HG03378 (cell line): ENCODE data around the gene NR2C2.
"Not testable (repeated sequence)": the region's sequence is repeated elsewhere in the genome, so short reads cannot be mapped to it uniquely, and the experiment has no call there.

Experiments used
- ATAC-seq: cut with Tn5 transposase; IDR thresholded peaks from one replicate; pipeline ENCODE4 v1.9.1; 2021; ENCODE audit warnings: mild to moderate bottlenecking, moderate library complexity; ENCODE audit not compliant: unreplicated experiment

The NR2C2 gene

DNA sequence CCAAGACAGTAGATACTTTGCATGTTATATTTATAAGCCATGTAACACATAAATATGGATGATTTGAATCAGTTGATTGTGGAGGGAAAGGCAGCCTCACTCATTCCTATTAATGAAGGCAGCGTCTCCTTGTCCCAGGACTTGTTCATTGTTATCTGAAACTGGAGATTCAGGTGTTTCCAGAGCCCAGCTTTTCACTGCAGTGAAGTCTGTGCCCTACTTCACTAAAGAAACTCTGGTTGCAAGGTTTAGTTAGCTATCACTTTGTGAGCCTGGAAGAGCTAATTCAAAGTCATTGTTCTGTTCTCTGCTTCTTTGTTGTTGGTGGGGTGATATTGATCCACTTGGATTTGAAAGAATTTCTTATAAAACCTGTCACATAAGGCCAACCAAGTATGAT is 9.8 kb downstream of the NR2C2 start:
- ATAC-seq = no peak

DNA sequence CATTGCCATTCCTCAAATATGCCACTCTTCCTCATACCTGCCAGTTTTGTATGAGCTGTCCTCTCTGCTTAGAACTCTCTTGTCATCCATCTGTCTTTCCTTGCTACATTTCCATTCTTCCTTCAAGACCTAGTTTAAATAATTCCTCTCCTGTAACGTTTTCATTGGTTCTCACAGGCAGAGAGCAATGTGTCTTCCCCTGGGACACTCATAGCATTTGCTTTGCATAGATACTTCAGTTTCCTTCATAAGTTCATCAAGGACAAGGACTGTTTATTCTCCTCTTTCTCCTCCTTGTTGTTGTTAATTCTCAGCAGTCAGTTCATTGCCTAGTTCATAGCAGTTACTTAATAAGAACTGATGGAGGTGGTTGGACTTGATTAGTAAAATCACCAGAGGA is 10.5 kb downstream of the NR2C2 start:
- ATAC-seq = no peak

DNA sequence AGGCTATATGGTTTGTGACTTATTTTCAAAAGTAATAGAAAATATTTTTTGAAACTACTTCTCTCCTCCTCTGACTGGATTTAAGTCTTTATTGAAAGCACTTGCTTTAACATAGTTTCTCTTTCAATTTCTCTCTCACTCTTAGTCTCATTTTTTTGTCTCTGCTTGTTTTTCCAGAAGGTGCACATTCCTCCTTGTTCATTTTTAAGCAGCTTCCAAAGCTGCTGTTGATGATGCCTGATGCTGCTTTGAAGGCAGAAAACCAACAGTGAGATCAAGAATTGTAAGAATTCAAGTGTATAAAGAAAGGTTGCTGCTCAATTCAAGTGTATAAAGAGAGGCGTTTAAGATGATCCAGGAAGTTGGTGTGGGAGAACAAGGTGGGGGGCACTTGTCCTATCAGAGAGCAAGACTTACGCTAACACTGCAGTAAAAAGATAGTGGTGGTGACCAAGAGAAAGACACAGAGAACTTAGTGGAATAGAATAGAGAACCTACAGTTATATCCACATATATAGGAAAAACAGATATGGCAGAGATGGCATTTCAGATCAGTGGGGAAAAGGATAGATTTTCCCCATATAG is 12.1 kb downstream of the NR2C2 start:
- peak; percentile 61 for ATAC-seq

DNA sequence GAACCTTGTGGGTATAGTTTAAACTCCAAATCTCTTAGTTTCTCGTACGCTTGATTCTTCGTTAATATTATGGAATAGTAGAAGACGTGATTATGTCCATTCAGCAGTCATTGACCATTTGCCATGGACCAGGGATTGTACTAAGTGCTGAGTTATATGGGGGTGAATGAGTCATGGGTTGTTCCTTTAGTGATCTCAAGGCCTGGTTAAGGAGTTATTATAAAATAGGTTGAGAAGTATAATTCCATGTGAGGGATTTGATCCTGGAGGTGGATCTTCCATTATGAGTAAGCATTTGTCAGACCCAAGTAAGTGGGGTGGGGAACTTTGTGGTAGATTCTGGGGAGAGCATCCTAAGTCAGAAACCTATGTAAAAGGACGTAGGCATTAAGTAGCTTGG is 15.4 kb downstream of the NR2C2 start:
- ATAC-seq = no peak

DNA sequence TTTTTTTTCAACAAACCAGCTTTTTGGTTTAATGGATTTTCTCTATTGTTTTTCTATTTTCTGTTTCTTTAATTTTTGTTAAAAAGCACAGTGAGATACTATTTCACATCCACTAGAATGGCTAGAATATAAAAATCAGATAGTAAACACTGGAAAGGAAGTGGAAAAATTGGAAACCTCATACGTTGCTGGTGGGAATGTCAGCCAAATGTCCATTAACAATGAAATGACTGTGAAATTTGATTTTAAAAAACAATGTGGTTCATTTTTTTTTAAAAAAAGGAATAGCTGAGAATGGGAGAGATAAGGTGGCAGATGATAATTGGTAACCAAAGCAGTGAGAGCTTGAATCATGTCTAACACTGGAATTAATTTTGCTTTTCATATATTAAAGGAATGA is 19.9 kb downstream of the NR2C2 start:
- no peak for ATAC-seq

DNA sequence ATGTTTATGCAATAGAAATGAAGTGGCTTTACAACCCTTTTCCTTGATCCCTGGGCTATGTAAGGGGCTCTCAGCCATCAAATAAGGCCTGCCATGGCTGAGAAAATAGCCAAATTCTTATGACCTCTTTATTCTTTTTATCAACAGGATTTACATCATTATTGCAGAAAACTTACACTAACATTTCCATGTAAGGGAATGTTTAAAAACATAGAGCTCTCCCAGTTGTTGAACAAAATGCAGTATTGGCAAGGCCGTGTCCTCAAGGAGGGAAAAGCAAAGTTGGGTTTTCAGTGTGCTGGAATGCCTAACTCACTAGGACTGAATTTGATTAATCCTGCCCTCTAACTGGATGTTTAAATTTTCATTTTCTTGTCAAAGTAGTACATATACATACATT is 22.3 kb downstream of the NR2C2 start:
- no peak for ATAC-seq

DNA sequence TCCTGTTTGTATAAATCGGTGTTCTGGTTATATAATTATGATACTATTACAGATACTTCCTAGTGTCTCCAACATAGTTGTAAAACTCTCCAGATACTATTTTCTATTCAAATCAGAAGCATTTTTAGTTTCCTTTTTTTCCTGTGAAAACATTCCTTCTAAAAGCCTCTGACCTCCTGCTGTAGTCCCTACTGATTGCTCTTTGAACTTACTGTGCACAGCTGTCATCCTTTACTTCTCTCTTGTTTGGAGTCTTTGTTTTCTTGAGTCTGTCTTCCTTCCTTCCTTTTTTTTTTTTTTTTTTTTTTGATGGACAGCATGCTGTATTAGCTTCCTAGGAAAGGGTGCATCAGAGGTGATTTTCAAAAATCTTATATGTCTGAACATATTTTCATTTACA is 28.9 kb downstream of the NR2C2 start:
- no peak for ATAC-seq

DNA sequence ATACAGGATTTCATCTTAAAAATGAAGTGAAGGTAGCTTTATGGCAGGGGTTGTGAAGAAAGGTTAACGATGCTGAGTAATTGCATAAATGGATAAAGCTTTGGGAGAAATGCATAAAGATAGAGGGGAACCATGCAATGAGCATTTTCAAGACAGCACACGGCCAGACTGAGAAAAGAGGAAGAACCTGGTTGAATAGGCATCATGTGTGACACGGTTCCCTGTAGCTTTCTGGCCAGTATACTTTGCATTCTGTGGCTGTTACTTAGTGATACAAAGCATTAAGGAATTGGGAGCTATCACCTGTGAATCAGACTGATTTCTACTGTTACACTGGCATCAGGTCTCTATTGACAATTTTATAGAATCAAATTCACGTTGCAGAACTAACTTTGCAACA is 33.3 kb downstream of the NR2C2 start:
- no peak for ATAC-seq

DNA sequence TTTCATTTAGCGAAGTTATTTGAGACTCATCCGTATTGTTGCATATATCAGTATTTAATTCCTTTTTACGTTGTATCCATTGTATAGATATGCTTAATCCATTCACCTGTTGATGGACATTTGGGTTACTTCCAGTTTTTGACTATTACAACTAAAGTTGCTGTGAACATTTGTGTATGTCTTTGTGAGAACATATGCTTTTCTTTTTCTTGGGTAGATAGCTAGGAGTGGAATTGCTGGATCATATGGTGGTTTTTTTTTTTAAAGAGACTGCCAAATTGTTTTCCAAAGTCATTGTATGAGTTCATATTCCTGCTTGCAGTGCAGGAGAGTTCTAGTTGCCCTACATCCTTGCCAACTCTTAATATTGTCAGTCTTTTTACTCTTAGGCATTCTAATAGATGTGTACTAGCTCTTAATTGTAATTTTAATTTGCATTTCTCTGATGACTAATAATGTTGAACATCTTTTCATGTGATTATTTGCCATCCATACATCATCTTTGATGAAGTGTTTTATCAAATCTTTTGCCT is 37.3 kb downstream of the NR2C2 start:
- no peak for ATAC-seq

DNA sequence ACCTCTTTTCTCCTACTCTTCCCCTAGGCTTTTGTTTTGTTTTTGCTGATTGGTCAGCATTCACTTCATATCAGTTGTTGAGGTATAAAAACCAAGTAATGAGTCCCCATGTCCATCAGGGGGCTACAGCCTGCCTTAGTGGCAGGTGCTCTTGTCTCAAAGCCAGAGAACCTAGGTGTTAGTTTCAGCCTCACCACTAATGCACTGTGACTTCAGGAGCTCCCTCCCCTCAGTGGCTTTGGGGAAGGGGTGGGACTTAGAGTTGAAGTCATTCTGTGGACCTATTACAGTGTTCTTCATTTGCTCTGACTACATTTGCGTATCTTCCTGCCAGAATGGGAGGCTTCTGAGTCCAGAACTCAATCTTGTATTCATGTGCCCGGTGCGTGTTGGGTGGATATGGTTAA is 41.6 kb downstream of the NR2C2 start:
- peak; percentile 99 for ATAC-seq

DNA sequence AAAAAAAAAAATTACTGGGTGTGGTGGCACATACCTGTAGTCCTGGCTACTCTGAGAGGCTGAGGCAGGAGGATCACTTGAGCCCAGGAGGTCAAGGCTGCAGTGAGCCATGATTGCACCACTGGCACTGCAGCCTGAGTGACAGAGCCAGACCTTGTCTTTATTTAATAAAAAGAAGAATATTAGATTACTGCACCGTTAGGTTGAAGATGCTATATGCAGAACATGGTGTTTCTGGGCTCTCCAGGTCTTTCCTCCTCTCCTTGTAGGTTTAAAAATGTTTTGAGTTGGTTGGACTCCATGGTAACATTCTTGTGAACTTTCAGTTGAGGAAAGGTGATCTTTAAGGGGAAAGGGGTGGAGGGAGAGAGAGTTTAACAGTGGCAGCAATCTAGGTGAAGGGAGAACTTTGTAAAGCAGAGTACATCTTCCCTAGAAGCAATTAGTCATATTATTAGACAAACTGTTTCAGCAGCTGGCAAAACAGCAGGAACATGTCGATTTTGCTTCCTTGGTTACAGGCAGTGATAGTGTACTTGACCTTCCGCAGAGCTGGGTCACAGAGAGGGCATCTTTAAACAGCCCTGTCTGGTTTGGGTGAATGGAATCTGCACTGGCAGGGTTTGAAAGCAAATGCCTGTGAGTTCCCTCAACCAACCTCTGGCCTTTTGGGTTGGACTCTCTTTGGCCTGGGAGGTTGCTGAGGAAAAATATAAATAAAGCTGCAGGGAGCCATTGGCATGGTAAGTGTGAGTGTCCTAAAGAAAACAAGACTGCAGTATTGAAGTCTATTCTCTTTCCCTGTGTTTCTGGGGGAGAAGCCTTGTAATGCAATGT is 42.8 kb downstream of the NR2C2 start:
- ATAC-seq = no peak

DNA sequence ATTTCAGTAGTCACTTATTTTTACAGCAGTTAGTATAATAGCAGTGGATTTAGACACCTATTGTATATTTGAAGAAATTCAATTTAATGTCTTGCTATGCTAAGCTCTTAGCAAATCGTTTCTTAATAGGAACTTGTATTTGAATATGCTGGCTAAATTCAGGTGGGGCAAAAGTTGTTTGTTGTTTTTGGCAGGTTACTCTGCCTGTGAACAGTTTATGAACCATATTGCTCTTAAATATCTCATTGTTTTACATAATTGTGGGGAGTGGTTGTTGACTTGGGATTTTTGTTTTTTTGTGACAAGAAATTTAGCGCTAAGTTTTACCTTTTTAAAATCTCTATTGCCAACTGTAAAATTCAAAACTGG is 43.4 kb downstream of the NR2C2 start:
- ATAC-seq = no peak

DNA sequence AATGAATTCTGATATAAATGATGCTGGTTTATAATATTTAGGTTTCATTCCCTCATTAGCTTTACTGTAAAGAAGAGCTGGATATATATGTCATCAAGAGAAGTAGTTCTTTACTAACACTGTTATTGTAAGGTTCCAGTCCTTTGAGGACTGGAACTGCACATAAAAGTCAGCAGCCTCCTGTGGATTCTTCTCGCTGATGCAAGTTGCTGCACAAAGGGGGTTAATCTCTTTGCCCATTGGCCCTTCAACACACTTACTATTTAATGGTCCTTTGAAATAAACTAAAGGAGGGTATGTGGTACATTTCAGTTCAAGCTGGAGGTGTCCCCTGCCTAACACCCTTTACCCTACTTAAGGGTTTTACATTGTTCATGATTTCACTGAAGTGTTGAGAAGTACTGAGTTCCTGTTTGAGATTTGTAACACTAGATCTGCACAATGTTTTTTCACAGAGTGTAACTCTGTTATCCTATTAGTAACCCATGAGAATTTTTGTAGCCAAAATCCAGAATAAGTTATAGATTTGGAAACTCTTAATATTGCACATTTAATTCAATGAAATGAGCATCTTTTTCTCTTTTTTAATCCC is 43.9 kb downstream of the NR2C2 start:
- no peak for ATAC-seq

DNA sequence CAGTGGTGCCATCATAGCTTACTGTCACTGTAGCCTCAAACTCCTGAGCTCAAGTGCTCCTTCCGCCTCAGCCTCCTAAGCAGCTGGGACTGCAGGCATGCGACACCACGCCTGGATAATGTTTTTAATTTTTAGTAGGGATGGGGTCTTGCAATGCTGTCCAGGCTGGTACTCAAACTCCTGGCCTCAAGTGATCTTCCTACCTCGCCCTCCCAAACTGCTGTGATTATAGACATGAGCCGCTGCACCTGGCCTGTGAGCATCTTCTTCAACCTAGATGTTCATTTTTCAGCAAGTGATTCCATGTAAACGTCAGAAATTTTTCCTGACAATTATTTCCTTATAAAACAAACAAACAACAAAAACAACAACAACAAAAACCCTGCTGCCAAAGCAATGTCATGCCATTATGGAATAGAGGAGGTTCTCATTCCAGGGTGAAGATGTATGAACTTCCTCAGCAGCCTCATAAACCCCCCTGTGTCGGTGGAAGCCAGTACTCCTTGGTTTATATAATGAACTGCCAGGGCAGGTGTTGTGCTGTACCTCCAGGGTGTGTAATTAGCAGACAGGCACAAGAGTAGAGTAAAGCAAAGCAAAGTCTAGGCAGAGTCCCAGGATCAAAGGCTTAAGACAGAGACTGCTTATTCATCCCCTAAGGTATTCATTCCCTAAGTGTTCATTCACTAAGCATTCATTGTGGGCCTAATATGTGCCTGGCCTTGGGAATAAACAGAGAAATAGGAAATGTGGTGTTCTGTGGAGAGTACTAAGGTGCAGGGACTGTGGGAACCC is 44.6 kb downstream of the NR2C2 start:
- no peak for ATAC-seq

DNA sequence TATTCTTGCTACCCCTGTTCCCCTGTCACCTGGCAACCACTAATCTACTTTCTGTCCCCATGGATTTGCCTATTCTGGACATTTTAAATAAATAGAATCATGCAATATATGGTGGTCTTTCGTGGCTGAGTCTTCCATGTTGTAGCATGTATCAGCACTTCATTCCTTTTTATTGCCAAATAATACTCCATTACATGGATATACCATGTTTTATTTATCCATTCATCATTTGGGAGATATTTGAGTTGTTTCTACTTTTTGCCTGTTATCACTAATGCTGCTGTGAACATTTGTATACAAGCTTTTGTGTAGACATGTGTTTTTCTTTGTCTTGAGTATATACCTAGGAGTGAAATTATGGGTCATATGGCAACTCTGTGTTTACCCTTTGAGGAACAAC is 50.6 kb downstream of the NR2C2 start:
- no peak for ATAC-seq

DNA sequence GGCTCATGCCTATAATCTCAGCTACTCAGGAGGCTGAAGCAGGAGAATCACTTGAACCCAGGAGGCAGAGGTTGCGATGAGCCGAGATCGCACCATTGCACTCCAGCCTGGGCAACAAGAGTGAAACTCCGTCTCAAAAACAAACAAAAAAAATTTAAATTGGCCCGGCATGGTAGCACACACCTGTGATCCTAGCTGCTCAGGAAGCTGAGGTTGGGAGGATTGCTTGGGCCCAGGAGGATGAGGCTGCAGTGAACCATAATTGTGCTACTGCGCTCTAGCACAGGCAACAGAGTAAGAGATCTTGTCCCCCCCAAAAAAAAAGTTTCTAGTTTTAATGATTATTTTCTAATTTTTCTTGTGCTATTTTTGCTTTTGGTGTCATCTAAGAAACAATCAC is 51.8 kb downstream of the NR2C2 start:
- not testable (repeated sequence) for ATAC-seq

DNA sequence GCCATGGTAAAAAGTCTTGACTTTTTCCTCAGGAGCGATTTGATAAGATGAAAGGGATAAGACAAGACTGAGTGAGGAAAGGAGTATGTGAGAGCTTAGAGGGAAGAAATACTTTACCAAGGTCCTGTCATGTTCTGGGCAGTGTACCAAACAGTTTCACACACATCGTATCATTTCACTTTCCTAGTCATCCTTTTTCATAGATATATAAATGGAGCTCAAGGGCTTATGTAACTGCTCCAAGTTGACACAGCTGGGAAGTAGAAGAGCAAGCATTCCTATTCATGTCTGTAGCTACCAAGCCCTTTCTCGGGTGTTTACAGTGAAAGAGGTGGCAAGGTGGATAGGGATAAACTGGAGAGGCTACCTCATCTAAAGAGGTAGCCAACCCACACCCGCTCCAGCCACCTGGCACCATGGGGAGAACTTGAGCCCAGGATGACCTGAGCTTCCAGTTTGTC is 60.3 kb downstream of the NR2C2 start:
- no peak for ATAC-seq

DNA sequence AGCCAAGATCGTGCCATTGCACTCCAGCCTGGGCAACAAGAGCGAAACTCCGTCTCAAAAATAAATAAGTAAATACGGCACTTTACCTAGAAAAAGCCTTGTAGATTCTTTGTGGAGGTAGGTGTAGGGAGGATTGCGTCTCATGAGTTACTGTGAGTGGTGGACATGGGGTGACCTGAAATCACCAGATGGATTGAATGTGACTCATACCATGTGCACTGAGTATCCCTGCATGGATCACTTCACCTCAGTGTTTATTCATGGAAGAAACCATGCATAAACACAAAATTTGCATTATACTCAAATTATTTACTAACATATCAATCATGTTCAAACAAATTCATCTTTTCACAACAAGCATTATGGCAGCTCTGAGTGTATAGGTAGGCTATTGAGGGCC is 61.8 kb downstream of the NR2C2 start:
- no peak for ATAC-seq

DNA sequence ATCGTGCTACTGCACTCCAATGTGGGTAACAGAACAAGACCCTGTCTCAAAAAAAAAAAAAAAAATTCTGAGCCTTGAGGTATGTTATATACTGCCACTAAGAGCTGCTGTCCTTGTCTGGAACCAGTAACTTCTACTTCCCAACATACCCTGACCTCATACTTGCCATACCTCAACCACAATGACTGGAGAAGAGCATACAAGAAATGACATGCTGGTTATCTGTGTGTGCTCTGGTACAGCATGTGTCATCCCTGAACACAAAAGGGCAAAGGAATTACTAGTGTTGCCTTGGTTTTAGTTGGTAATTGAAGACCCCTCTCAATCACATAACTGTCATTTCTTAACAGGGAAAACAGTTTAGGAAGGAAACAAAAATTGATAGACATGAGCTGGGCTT is 63.3 kb downstream of the NR2C2 start:
- ATAC-seq = no peak

DNA sequence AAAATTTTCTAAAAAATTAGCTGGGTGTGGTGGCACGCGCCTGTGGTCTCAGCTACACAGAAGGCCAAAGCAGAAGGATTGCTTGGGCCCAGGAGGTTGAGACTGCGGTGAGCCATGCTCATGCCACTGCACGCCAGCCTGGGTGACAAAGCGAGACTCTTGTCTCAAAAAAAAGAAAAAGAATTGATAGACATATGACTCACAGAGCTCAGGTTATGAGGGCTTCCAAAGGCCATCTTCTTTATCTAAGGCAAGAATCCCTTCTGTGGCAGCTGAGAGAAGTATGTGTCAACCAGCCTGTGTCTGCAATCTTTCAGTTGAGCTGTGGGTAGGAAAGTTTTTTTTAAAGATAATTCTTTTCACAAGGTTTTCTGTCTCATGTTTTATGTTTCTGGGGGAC is 63.8 kb downstream of the NR2C2 start:
- no peak for ATAC-seq

DNA sequence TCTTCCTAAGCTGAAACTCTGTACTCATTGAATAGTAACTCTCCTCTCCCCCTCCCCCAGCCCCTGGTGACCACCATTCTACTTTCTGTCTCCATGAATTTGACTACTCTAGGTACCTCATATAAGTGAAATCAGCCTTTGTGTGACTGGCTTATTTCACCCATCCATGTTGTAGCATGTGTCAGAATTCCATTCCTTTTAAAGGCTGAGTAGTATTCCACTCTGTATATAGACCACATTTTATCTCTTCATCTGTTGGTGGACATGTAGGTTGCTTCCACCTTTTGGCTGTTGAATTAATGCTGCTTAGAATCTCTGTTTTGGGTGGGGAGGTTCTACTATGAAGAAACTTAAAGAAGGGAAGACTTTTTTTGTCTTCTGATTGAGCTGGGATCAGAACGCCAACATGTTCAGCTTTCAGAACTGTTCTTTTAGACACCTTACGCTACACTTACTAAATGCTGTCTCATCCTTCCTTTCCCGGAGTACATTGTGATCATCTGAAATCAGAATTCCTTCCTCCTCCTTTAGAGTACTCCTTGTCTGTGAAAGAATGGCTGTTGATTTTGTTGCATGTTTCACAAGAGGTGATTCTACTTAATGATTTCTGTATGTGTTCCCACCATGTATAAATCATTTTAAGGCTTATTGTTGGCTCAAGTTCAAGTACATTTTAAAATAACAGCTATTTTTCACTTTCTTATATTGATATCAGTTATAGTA is 67.4 kb downstream of the NR2C2 start:
- no peak for ATAC-seq
